MCF 10A (cell line): ENCODE data around the gene MTARC2. TPM values are rescaled to one million over a fixed set of nuclear protein-coding genes. Genes with fewer than 3 reads are reported as not detected.
"Not testable (repeated sequence)": the region's sequence is repeated elsewhere in the genome, so short reads cannot be mapped to it uniquely, and the experiment has no call there.

Experiments used
- BruUV-seq: library from RNA; stranded (reverse); fragments of 400-500 nt; replicated peaks from 2 replicates; lab custom pipeline; 2021; lab: Mats Ljungman, UMichigan
- CTCF ChIA-PET: fragments of 300-600 bp; sonication (Branson Sonifier 250); formaldehyde crosslinking; extraction: SDS; loops from one replicate; lab custom pipeline; 2021; ENCODE audit warnings: antibody characterized with exemption, inconsistent platforms; lab: Yijun Ruan, JAX
- POLR2A ChIA-PET: fragments of 300-600, 350-650 bp; sonication (Branson Sonifier 250); formaldehyde crosslinking; extraction: SDS; loops from one replicate; lab custom pipeline; 2020; ENCODE audit warnings: antibody characterized with exemption, inconsistent platforms; lab: Yijun Ruan, JAX
- DNase-seq: peaks from one replicate; pipeline ENCODE4 v3.0.0-alpha.2; 2018; ENCODE audit not compliant: unreplicated experiment
- H3K27ac Mint-ChIP-seq: one replicate; pipeline ENCODE4 v1.8.0; 2022; ENCODE audit warnings: mild to moderate bottlenecking, low read depth, mixed read lengths; ENCODE audit not compliant: unreplicated experiment
- H3K27me3 Mint-ChIP-seq: one replicate; pipeline ENCODE4 v1.8.0; 2022; ENCODE audit warnings: mixed read lengths; ENCODE audit not compliant: insufficient read depth, unreplicated experiment
- H3K36me3 Mint-ChIP-seq: one replicate; pipeline ENCODE4 v1.8.0; 2022; ENCODE audit warnings: mild to moderate bottlenecking, moderate library complexity, mixed read lengths; ENCODE audit not compliant: insufficient read depth, unreplicated experiment
- H3K4me1 Mint-ChIP-seq: one replicate; pipeline ENCODE4 v1.8.0; 2022; ENCODE audit warnings: mixed read lengths; ENCODE audit not compliant: insufficient read depth, unreplicated experiment
- H3K4me3 Mint-ChIP-seq: one replicate; pipeline ENCODE4 v1.8.0; 2022; ENCODE audit warnings: mild to moderate bottlenecking, moderate library complexity, mixed read lengths; ENCODE audit not compliant: unreplicated experiment
- H3K9me3 Mint-ChIP-seq: one replicate; pipeline ENCODE4 v1.8.0; 2022; ENCODE audit warnings: mixed read lengths; ENCODE audit not compliant: unreplicated experiment
- intact Hi-C: fragments of 100-400 bp; cut with micrococcal nuclease; formaldehyde crosslinking; loops from 2 replicates; pipeline ENCODE4 v1.14.1; 2022
- total RNA-seq: library from RNA; stranded (reverse); gene quantifications from 2 replicates; pipeline ENCODE4 v1.2.3, GENCODE V29; 2022
- TF ChIP-seq, protein P1 (sequence below): fragments of 200-600 bp; IDR thresholded peaks from one replicate; pipeline ENCODE4 v1.8.0; 2022; ENCODE audit warnings: antibody characterized with exemption, mild to moderate bottlenecking; ENCODE audit not compliant: unreplicated experiment

The MTARC2 gene
- total RNA-seq, 1 experiment from 2014 or later, result 5.2 TPM

DNA sequence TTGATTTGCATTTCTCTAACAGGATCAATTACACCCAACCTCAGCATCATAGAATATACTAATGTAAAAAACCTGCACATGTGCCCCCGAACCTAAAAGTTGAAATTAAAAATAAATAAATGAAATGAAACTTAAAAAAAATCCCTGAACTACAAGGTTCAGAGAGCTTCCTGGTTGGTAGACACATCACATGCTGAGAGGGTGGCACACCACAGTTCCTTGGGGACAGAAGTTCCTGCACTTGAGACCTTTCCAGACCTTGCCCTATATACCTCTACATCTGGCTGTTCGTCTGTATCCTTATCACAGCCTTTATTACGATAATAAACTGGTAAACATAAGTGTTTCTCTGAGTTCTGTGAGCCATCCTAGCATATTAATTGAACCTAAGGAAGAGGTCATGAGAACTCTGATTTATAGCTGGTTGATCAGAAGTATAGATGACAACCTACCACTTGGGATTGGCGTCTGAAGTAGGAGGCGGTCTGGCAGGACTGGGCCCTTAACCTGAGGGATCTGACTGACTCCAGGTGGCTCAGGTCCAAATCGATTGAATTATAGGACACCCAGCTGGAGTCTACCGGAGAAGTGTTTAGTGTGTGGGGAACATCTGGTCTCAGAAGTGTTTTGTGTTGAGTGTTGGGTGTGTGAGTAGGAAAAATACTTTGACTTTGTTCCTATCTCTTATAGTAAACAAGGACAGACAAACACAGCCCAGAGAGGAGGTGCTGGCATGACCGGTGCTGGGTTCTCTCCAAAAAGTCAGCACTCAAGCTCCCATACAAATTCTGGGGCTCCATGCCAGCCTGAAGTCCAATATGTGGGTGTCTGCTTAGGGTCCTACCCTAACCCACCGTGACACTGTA lies 39.0 kb upstream of the MTARC2 start:
- no TSS peak for BruUV-seq
- CTCF ChIA-PET, result interaction anchor here (0.6 to 3.1 kb wide), 6 partner anchors 10 to 850 kb away, joined by 3 to 15 read pairs (median 3); no protein-coding TSS in a partner anchor
- H3K27ac Mint-ChIP-seq, result no peak overlapping the region

DNA sequence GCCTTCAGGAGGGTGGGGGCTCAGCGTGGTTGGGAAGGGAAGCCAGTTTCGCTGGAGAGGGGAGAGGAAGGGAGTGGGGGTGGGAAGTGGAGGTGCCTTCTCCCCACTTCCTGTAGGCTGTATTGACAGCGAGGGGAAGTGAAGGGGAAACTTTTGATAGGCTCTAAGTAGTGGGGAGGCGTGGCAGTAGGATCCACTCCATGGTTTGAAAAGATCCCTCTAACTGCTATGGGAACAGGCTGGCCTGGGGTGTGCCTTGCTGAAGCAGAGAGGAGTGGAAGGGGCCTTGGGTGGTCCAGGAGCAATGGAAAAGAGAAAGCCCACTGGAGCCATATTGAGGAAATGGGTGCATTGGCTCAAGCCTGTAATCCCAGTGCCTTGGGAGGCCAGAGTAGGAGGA lies 37.8 kb upstream of the MTARC2 start:
- TF ChIP-seq, protein P1, sequence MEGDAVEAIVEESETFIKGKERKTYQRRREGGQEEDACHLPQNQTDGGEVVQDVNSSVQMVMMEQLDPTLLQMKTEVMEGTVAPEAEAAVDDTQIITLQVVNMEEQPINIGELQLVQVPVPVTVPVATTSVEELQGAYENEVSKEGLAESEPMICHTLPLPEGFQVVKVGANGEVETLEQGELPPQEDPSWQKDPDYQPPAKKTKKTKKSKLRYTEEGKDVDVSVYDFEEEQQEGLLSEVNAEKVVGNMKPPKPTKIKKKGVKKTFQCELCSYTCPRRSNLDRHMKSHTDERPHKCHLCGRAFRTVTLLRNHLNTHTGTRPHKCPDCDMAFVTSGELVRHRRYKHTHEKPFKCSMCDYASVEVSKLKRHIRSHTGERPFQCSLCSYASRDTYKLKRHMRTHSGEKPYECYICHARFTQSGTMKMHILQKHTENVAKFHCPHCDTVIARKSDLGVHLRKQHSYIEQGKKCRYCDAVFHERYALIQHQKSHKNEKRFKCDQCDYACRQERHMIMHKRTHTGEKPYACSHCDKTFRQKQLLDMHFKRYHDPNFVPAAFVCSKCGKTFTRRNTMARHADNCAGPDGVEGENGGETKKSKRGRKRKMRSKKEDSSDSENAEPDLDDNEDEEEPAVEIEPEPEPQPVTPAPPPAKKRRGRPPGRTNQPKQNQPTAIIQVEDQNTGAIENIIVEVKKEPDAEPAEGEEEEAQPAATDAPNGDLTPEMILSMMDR, result no peak
- H3K27ac Mint-ChIP-seq, result no peak overlapping the region
- POLR2A ChIA-PET, result interaction anchor here (1.0 to 1.5 kb wide), 2 partner anchors 11 to 12 kb away, joined by 3 to 4 read pairs; no protein-coding TSS in a partner anchor
- H3K4me1 Mint-ChIP-seq, result no peaks in the 10 kb centered on the region
- H3K36me3 Mint-ChIP-seq, result peaks cover 3% of the 10 kb centered on the region
- no peak for DNase-seq
- no TSS peak for BruUV-seq
- CTCF ChIA-PET, result interaction anchor here (0.7 to 1.3 kb wide), 3 partner anchors 11 to 65 kb away, joined by 3 read pairs; no protein-coding TSS in a partner anchor
- no peak overlapping the region for H3K4me3 Mint-ChIP-seq
- H3K9me3 Mint-ChIP-seq, result no peaks in the 10 kb centered on the region
- no peaks in the 10 kb centered on the region for H3K27me3 Mint-ChIP-seq
- intact Hi-C loops, result no loop called here

More for the DNA sequence above, 39.0 kb upstream of the MTARC2 start:
- intact Hi-C loops, result no loop called here
- DNase-seq, result no peak
- Mint-ChIP-seq H3K27me3 (no peaks in the 10 kb centered on the region), H3K9me3 (no peaks in the 10 kb centered on the region), H3K4me1 (no peaks in the 10 kb centered on the region), H3K36me3 (peaks cover 6% of the 10 kb centered on the region), H3K4me3 (no peak overlapping the region)
- TF ChIP-seq, protein P1, result no peak
- POLR2A ChIA-PET, result interaction anchor here (0.7 kb wide), 1 partner anchor 405 kb away, joined by 3 read pairs; no protein-coding TSS in a partner anchor

GRCh38 chr1:220711056-220711809 lies 36.9 kb upstream of the MTARC2 start:
- Mint-ChIP-seq H3K4me1 (no peaks in the 10 kb centered on the region), H3K27me3 (no peaks in the 10 kb centered on the region), H3K9me3 (no peaks in the 10 kb centered on the region), H3K36me3 (no peaks in the 10 kb centered on the region), H3K4me3 (no peak overlapping the region), H3K27ac (no peak overlapping the region)
- ChIA-PET POLR2A (interaction anchor here (1.0 to 1.5 kb wide), 2 partner anchors 10 to 11 kb away, joined by 3 to 4 read pairs; no protein-coding TSS in a partner anchor), CTCF (interaction anchor here (0.7 to 1.1 kb wide), 2 partner anchors 16 to 64 kb away, joined by 3 read pairs; no protein-coding TSS in a partner anchor)
- intact Hi-C loops, result no loop called here
- BruUV-seq, result no TSS peak
- no peak for DNase-seq
- TF ChIP-seq, protein P1, result no peak

- BruUV-seq, H3K4me3 Mint-ChIP-seq, H3K27ac Mint-ChIP-seq, H3K4me1 Mint-ChIP-seq, intact Hi-C loops, H3K9me3 Mint-ChIP-seq, POLR2A ChIA-PET, H3K27me3 Mint-ChIP-seq, DNase-seq, H3K36me3 Mint-ChIP-seq: not testable (repeated sequence)
- CTCF ChIA-PET, result interaction anchor here (0.6 to 1.1 kb wide), 2 partner anchors 49 to 497 kb away, joined by 3 to 4 read pairs; no protein-coding TSS in a partner anchor
Measured at GRCh38 chr1:220715986-220716385, 32.1 kb upstream of the MTARC2 start.
